ENCODE results near the gene SLC9C1.

The SLC9C1 gene

DNA sequence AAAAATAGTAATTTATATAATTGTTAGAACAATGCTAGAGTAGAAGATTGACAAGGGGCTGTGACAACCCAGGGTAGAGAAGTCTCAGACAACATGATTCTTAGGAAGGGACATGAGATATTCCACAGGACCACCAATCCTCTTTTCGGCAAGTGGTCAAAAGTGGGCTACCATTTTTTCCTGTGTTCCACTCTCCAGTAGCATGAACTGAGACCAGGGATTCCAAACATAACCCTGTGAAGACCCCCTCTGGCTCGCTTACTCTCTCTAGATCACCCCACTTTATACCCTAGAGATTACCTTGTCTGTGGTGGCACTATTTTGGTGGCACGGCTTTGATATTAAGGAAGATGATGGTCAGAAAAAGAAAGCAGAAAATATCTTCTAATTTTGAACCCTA, 161.9 kb downstream of the SLC9C1 start:
- TF ChIP-seq, protein P1, sequence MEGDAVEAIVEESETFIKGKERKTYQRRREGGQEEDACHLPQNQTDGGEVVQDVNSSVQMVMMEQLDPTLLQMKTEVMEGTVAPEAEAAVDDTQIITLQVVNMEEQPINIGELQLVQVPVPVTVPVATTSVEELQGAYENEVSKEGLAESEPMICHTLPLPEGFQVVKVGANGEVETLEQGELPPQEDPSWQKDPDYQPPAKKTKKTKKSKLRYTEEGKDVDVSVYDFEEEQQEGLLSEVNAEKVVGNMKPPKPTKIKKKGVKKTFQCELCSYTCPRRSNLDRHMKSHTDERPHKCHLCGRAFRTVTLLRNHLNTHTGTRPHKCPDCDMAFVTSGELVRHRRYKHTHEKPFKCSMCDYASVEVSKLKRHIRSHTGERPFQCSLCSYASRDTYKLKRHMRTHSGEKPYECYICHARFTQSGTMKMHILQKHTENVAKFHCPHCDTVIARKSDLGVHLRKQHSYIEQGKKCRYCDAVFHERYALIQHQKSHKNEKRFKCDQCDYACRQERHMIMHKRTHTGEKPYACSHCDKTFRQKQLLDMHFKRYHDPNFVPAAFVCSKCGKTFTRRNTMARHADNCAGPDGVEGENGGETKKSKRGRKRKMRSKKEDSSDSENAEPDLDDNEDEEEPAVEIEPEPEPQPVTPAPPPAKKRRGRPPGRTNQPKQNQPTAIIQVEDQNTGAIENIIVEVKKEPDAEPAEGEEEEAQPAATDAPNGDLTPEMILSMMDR (IDR thresholded peaks at IDR 0.05), result no peak
- no peak for TF ChIP-seq ZFX (IDR thresholded peaks at IDR 0.05; ENCODE audit: borderline replicate concordance)
- H3K27ac ChIP-seq, result no peak overlapping the region

DNA sequence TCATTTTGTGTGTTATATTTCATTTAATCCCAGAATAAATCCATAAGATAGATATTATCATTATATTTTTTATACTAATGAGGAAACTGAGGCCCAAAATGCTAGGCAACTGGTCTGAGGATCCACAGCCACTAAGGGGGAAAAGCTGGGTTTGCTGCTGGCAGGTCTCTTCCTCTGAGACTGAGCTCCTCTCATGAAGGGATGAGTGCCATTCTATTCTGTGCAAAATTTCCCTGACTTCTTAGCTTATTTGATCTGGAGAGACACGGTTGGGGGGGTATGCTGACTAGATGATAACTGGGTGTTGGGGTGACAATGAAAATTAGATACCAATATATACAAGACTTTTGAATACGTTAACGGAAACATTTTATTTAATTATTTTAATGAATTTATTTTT, 162.9 kb downstream of the SLC9C1 start:
- H3K27ac ChIP-seq, result no peak overlapping the region
- TF ChIP-seq ZFX (IDR thresholded peaks at IDR 0.05; ENCODE audit: borderline replicate concordance), result no peak
- TF ChIP-seq, protein P1 (IDR thresholded peaks at IDR 0.05), result no peak

DNA sequence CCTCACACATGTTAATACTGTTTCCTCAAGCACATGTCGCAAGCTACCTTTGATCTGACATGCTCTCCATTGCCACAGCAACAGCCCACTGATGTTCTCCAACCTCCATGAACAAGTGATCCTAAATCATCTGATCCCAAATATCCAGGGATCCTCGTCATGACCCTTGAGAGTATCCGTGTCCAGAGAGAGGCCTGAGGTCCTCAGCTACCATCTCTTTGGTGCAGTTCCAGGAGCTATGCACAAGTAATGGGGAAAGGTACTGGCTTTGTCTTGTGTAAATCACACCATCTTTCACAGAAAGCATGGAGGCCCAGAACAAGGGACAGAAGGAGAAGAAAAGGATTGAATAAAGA, 163.4 kb downstream of the SLC9C1 start:
- H3K27ac ChIP-seq, result no peak overlapping the region

DNA sequence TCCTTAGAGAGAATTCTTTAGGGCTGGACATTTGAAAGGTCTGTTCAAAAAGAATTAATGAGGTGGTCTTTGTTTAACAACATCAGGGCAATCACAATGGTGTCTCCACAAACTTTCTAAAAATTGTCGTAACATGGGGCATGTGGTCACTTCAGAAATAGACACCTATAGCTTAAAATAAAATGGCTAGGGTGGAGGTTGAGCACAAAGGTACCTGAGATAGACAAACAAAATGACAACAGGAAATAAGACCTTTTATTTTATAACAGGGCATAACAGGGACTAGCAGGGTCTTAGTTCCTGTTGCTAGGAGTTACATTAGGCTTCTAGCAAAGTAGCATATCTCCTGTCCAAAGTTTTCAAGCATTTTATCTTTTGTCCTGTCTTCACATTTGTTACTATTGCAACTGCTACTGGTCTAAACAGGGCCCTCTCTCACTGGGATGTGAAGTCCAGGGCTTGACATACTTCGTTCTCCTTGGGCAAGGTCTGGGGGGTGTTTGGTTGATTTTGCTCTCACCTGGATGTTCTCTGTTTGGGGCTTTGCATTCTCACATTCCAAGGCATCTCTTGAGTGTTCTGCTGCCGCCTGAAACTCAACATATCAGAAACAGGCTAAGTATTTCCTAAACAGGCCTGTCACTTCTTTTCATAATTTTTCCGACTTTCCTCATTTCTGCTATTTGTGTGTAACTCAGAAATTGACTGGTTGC, 163.9 kb downstream of the SLC9C1 start:
- H3K27ac ChIP-seq, result no peak overlapping the region
- no peak for TF ChIP-seq ZFX (IDR thresholded peaks at IDR 0.05; ENCODE audit: borderline replicate concordance)
- TF ChIP-seq, protein P1 (IDR thresholded peaks at IDR 0.05), result no peak

More for the DNA sequence above, 163.4 kb downstream of the SLC9C1 start:
- TF ChIP-seq, protein P1 (IDR thresholded peaks at IDR 0.05), result no peak
- no peak for TF ChIP-seq ZFX (IDR thresholded peaks at IDR 0.05; ENCODE audit: borderline replicate concordance)

DNA sequence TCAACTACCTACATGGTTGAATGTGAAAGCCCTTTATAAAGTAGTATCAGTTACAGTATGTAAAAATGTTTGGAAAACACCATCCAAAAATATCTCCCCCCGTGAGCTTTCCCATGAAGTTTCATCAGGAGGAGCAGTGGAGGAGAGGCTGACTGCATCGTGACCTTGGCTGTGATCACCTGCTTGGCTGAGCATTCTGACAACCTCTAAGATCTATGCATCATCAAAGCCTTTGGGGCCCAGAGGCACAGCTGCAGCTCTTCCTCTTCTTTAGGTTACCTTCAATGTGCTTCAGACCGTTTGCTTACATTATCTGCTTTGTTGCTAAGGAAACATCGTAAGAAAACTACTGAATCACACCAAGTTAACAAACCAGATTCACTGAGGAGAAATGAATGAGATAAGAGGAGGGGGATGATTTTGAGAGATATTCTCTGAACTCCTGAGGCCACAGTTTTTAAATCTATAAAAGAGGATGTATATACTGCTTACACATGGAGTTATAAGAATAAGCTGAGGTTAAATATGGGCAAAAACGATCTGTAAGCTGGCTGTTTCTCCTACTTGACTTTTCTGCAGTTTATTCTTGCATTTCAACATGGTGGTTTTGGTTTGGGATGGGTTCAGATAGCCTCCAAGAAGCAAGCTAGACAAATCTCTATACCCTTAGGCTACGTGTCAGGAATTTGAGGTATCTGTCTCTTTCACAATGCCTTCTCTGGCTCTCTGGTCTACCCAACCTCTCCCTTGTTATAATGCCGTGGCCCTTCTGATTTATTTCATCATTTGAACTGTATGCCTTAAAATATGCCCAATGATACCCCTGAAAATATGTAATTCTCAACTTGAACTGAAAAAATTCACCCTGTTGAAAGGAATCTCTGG, 164.9 kb downstream of the SLC9C1 start:
- no peak overlapping the region for H3K27ac ChIP-seq
- TF ChIP-seq, protein P1 (IDR thresholded peaks at IDR 0.05), result no peak
- no peak for TF ChIP-seq ZFX (IDR thresholded peaks at IDR 0.05; ENCODE audit: borderline replicate concordance)

DNA sequence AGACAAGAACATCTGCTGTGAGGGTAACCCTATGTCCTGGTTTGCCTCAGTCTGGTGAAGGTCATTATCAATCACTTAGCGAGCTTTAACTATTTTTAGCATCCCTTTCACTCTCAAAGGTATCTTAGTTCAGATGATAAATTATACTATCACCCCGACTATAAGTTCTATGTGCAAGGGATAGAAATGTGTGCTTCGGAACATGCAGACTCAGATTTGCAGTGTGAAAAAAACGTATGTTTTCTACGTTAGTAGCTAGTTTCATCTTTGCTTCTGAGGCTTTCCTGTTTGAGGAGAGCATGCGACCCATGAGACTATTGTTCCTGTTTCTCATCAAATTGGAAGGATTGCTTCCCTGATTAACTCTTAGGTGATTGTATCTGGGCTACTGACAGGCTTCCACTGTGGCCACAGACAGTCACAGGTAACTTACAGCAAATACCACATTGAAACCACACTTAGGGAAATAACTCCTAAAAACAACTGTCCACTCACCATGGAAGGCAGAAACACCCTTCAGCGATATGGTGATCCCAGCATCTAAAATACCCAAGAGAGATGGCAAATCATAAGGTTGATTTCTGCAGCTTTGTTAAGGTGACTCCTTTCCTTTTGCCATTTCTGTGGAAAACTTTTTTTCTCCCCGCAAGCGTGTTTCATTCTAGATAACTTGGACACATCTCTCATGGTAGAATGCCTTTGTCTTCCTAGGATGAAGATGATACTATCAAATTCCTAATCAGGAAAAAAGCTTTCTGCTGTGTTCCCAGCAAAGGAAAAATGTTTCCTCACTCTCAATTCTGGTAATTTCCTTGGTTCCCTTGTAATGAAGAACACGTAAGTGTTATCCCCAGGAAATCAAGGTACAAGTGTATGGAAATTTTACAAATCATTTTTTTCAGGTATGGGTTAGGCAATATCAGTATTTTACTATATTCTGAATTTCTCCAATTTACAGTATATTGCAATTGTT, 166.2 kb downstream of the SLC9C1 start:
- no peak overlapping the region for H3K27ac ChIP-seq
- TF ChIP-seq ZFX (IDR thresholded peaks at IDR 0.05; ENCODE audit: borderline replicate concordance), result no peak

DNA sequence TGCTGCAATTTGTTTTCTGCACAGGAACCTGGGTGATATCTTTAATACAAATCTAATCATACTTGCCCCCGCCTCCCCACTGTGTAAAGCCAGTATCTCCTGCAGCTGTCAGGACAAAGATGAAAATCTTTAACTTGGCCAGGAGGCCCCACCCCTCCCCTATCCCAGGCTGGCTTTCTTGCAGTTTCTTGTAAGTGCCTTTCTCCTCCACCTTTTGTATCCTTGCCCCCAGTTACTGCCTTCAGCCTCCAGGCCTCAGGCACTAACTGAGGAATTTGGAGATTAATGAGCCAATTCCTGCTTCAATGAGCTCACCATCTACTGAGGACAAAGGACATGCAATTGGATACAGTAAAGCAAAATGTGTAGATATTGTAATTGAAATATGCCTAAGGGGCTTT, 167.5 kb downstream of the SLC9C1 start:
- TF ChIP-seq ZFX (IDR thresholded peaks at IDR 0.05; ENCODE audit: borderline replicate concordance), result no peak
- TF ChIP-seq, protein P1 (IDR thresholded peaks at IDR 0.05), result no peak
- H3K27ac ChIP-seq, result no peak overlapping the region

Measured in 22Rv1 (cell line).